B cell (primary cell): Measurements from ENCODE around the gene KRT9.

Experiments
- CTCF ChIP-seq: fragments of 200-600 bp; IDR thresholded peaks from one replicate; pipeline ENCODE4 v1.8.0; 2022; ENCODE audit warnings: antibody characterized with exemption, mild to moderate bottlenecking
- EZH2 ChIP-seq: IDR thresholded peaks from 2 replicates; pipeline ENCODE4 v1.6.1; 2012; ENCODE audit warnings: borderline replicate concordance, low read depth, mild to moderate bottlenecking, moderate library complexity, low read length; ENCODE audit not compliant: insufficient read depth, poor library complexity, severe bottlenecking

GRCh38 chr17:41563607-41564170 is 8.2 kb downstream of the KRT9 start:
- TF ChIP-seq CTCF (no peak), EZH2 (no peak)
